Measurements from ENCODE around the gene PRICKLE2.
A peak's percentile ranks its signal among the peaks of the same experiment; 100 is the strongest.

The PRICKLE2 gene

DNA sequence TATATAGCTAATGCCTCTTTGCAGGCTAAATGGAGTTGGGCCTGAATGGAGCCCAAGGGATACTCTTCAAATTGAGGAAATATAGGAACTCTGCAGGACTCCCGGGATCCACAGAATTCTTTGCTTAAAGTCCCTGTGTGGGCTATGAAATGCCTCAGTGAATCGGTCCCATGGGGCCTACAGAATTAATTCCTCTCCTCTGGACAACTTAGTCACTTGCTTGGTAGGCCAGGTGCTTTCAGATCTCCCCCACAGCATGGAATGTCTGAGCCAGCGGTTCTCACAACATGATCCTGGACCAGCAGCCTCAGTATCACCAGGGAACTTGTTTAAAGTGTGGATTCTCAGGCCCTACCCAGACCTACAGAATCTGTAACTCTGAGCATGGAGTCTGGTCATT, 15.1 kb upstream of the PRICKLE2 start:
- H3K4me3 ChIP-seq (ENCODE audit: low read length) = no peak overlapping the region
- DNase-seq (ENCODE audit: low read depth) = no peak
- TF ChIP-seq, protein P1, sequence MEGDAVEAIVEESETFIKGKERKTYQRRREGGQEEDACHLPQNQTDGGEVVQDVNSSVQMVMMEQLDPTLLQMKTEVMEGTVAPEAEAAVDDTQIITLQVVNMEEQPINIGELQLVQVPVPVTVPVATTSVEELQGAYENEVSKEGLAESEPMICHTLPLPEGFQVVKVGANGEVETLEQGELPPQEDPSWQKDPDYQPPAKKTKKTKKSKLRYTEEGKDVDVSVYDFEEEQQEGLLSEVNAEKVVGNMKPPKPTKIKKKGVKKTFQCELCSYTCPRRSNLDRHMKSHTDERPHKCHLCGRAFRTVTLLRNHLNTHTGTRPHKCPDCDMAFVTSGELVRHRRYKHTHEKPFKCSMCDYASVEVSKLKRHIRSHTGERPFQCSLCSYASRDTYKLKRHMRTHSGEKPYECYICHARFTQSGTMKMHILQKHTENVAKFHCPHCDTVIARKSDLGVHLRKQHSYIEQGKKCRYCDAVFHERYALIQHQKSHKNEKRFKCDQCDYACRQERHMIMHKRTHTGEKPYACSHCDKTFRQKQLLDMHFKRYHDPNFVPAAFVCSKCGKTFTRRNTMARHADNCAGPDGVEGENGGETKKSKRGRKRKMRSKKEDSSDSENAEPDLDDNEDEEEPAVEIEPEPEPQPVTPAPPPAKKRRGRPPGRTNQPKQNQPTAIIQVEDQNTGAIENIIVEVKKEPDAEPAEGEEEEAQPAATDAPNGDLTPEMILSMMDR (IDR thresholded peaks at IDR 0.05; ENCODE audit: insufficient read depth, low read depth, low read length, missing control alignments) = no peak

GRCh38 chr3:64239841-64240240, 14.6 kb upstream of the PRICKLE2 start:
- DNase-seq (ENCODE audit: low read depth) = no peak
- TF ChIP-seq, protein P1 (IDR thresholded peaks at IDR 0.05; ENCODE audit: insufficient read depth, low read depth, low read length, missing control alignments) = no peak
- no peak overlapping the region for H3K4me3 ChIP-seq (ENCODE audit: low read length)

- H3K4me3 ChIP-seq (ENCODE audit: low read length) = no peak overlapping the region
- peak; percentile 87 for DNase-seq (ENCODE audit: low read depth)
- TF ChIP-seq, protein P1 (IDR thresholded peaks at IDR 0.05; ENCODE audit: insufficient read depth, low read depth, low read length, missing control alignments) = no peak
These were observed 13.9 kb upstream of the PRICKLE2 start for GRCh38 chr3:64238971-64239667.

DNA sequence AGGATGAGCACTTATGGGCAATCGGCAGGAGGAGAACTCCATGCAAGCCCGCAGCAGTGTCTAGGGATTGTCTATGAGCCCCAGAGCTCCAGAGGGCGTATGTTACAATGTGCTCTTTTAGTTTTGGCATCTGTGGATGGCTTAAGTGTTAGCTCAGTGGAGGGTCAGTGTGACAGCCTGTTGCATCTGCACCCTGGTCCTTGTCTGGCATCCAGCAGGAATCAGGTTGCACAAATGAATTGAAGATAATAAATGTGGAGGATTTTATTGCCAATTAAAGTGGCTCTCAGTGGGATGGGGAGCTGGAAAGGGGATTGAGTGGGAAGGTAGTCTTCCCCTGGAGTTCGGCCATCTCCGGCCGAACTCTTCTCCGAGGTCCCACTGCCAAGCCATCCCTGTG, 11.8 kb upstream of the PRICKLE2 start:
- no peak for DNase-seq (ENCODE audit: low read depth)
- no peak overlapping the region for H3K4me3 ChIP-seq (ENCODE audit: low read length)

GRCh38 chr3:64235605-64236004, 10.3 kb upstream of the PRICKLE2 start:
- DNase-seq (ENCODE audit: low read depth) = no peak

More for the DNA sequence above, 11.8 kb upstream of the PRICKLE2 start:
- TF ChIP-seq, protein P1 (IDR thresholded peaks at IDR 0.05; ENCODE audit: insufficient read depth, low read depth, low read length, missing control alignments) = no peak

GRCh38 chr3:64234571-64234970, 9.3 kb upstream of the PRICKLE2 start:
- no peak overlapping the region for H3K4me3 ChIP-seq (ENCODE audit: low read length)
- TF ChIP-seq, protein P1 (IDR thresholded peaks at IDR 0.05; ENCODE audit: insufficient read depth, low read depth, low read length, missing control alignments) = no peak
- no peak for DNase-seq (ENCODE audit: low read depth)

More at GRCh38 chr3:64235605-64236004, 10.3 kb upstream of the PRICKLE2 start:
- TF ChIP-seq, protein P1 (IDR thresholded peaks at IDR 0.05; ENCODE audit: insufficient read depth, low read depth, low read length, missing control alignments) = no peak
- H3K4me3 ChIP-seq (ENCODE audit: low read length) = no peak overlapping the region

DNA sequence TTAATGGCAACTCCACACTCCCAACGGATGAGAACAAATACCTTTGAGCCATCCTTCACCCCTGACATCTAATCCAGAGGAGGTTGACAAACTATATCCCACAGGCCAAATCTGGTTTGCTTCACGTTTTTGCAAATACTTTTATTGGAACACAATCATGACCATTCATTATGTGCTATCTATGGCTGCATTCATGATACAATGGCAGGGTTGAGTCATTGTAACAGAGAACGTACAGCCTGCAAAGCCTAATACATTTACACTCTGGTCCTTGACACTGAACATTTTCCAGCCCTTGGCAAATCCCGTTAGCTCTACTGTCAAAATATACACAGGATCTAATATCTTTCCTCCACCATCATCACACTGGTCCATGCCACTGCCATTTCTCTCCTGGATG, 7.6 kb upstream of the PRICKLE2 start:
- H3K4me3 ChIP-seq (ENCODE audit: low read length) = no peak overlapping the region
- TF ChIP-seq, protein P1 (IDR thresholded peaks at IDR 0.05; ENCODE audit: insufficient read depth, low read depth, low read length, missing control alignments) = no peak

More for the DNA sequence above, 7.6 kb upstream of the PRICKLE2 start:
- no peak for DNase-seq (ENCODE audit: low read depth)

Measured in epithelial cell of esophagus (primary cell).